ENCODE results near the gene NELFA.

DNA sequence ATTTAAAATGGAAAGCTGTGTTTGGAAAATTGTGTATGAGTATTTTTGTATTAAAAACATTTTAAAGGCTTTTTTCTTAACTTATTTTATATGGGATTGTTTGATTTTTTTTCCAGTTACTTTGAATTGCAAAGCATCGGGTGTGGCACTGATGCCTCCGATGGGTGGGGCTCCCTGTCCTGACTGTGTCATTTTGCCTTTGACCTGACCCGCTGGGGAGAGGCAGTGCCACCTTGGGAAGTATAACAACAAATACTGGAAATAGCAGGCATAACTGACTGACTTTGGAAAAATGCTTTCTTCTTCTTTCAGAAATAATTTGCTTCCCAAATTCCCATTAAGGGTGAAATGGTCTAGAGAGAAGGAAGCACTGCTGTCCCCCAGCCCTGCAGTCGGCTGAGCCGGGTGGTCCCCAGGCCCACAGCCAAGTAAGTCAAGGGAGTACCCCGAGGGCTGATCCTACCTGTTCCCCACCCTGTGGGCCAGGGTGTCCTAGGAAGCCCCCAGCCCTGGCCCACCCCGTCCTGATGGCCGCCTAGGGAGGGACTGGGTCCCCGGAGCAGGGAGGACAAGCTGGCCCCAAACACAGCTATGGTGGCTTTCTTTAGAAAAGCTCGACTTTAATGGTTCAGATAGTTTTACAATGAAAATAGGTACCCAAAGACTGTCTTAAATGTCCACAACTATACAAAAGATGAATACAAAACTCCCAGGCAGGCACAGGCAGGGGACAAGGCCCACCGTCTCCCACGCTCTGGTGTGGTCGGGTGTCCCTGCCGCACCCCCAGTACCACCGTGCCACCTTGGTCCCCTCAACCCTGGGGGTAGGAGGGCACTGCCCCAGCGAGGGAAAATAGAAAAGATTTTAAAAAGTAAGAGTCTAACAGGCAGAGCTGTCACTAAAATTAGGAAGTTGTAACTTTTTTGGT, 26.4 kb downstream of the NELFA start:
- TF ChIP-seq POLR2A (IDR thresholded peaks at IDR 0.05; ENCODE audit: low read depth, low read length): 0 out of 2 replicates have a peak, but pooled peaks have one; percentile 8
- TF ChIP-seq POLR2AphosphoS5 (IDR thresholded peaks at IDR 0.05; ENCODE audit: low read depth, low read length): no peak
- no peak for TF ChIP-seq TAF1 (IDR thresholded peaks at IDR 0.05; ENCODE audit: borderline replicate concordance, low read depth, low read length)
